WTC11 (cell line): ENCODE data around the gene PTGR2. TPM values are rescaled to one million over a fixed set of nuclear protein-coding genes. Genes with fewer than 3 reads are reported as not detected.
"Not testable (repeated sequence)": the region's sequence is repeated elsewhere in the genome, so short reads cannot be mapped to it uniquely, and the experiment has no call there.

Source experiments
- ATAC-seq: fragments of 200-7000 bp; cut with Tn5 transposase; 2 replicates; pipeline ENCODE4 v1.10.0; 2021; ENCODE audit warnings: mild to moderate bottlenecking, moderate library complexity
- CTCF ChIA-PET: fragments of 300-600 bp; sonication (Branson Sonifier 250); formaldehyde crosslinking; loops from one replicate; lab custom pipeline; 2021; ENCODE audit warnings: antibody characterized with exemption; lab: Charles Lee
- POLR2A ChIA-PET: fragments of 350-600 bp; sonication (Branson Sonifier 250); formaldehyde crosslinking; loops from one replicate; lab custom pipeline; 2021; ENCODE audit warnings: antibody characterized with exemption; lab: Charles Lee
- DNase-seq: peaks from one replicate; pipeline ENCODE4 v3.0.0; 2021; ENCODE audit warnings: low spot score
- H3K27ac Mint-ChIP-seq: 2 replicates; pipeline ENCODE4 v1.8.0; 2021; ENCODE audit warnings: mixed read lengths
- H3K27me3 Mint-ChIP-seq: 2 replicates; pipeline ENCODE4 v1.8.0; 2021; ENCODE audit warnings: low read depth, mild to moderate bottlenecking, moderate library complexity, mixed read lengths
- H3K36me3 Mint-ChIP-seq: 2 replicates; pipeline ENCODE4 v1.8.0; 2021; ENCODE audit warnings: mixed read lengths
- H3K4me1 Mint-ChIP-seq: 2 replicates; pipeline ENCODE4 v1.8.0; 2022; ENCODE audit warnings: mixed read lengths
- H3K4me3 Mint-ChIP-seq: 2 replicates; pipeline ENCODE4 v1.8.0; 2021; ENCODE audit warnings: mild to moderate bottlenecking, moderate library complexity, mixed read lengths
- H3K9me3 Mint-ChIP-seq: 2 replicates; pipeline ENCODE4 v1.8.0; 2021; ENCODE audit warnings: mixed read lengths
- CBFB ChIP-seq: sonication (generic); formaldehyde crosslinking; IDR thresholded peaks from 2 replicates; pipeline ENCODE4 v1.8.1; 2022; ENCODE audit warnings: mild to moderate bottlenecking, low read depth, missing genetic modification reagents
- CREM ChIP-seq: sonication (generic); formaldehyde crosslinking; IDR thresholded peaks from 2 replicates; pipeline ENCODE4 v1.8.1; 2022; ENCODE audit warnings: mild to moderate bottlenecking, missing genetic modification reagents, moderate library complexity
- CTCF ChIP-seq: fragments of 200-600 bp; IDR thresholded peaks from 2 replicates; pipeline ENCODE4 v1.8.0; 2022; ENCODE audit warnings: antibody characterized with exemption
- ERG ChIP-seq: fragments of 250-450 bp; sonication (Bioruptor Pico); IDR thresholded peaks from 2 replicates; pipeline ENCODE4 v1.8.0; 2021; ENCODE audit warnings: mild to moderate bottlenecking
- FOXJ3 ChIP-seq: sonication (generic); formaldehyde crosslinking; IDR thresholded peaks from 2 replicates; pipeline ENCODE4 v1.9.0; 2021; ENCODE audit warnings: missing genetic modification reagents, mild to moderate bottlenecking, borderline replicate concordance
- GRHL2 ChIP-seq: fragments of 250-450 bp; sonication (Bioruptor Pico); IDR thresholded peaks from 2 replicates; pipeline ENCODE4 v1.8.0; 2022; ENCODE audit warnings: mild to moderate bottlenecking, moderate library complexity; ENCODE audit not compliant: insufficient replicate concordance, severe bottlenecking
- JAZF1 ChIP-seq: fragments of 250-450 bp; sonication (Bioruptor Pico); IDR thresholded peaks from 2 replicates; pipeline ENCODE4 v1.9.0; 2021; ENCODE audit warnings: moderate library complexity, mild to moderate bottlenecking, inconsistent platforms
- JUN ChIP-seq: sonication (generic); formaldehyde crosslinking; IDR thresholded peaks from 2 replicates; pipeline ENCODE4 v1.8.0; 2023; ENCODE audit warnings: mild to moderate bottlenecking, missing genetic modification reagents
- MYBL2 ChIP-seq: sonication (generic); formaldehyde crosslinking; IDR thresholded peaks from 2 replicates; pipeline ENCODE4 v1.8.1; 2023; ENCODE audit warnings: mild to moderate bottlenecking, moderate library complexity, missing genetic modification reagents
- NFE2L1 ChIP-seq: sonication (generic); formaldehyde crosslinking; IDR thresholded peaks from 2 replicates; pipeline ENCODE4 v1.8.1; 2023; ENCODE audit warnings: missing genetic modification reagents
- NR1H2 ChIP-seq: sonication (generic); formaldehyde crosslinking; IDR thresholded peaks from 2 replicates; pipeline ENCODE4 v1.9.0; 2021; ENCODE audit warnings: mild to moderate bottlenecking, moderate library complexity, missing genetic modification reagents
- NR2C2 ChIP-seq: sonication (generic); formaldehyde crosslinking; IDR thresholded peaks from 2 replicates; pipeline ENCODE4 v1.8.0; 2022; ENCODE audit warnings: mild to moderate bottlenecking, missing genetic modification reagents
- RORB ChIP-seq: fragments of 250-450 bp; sonication (Bioruptor Pico); IDR thresholded peaks from 2 replicates; pipeline ENCODE4 v1.9.0; 2021; ENCODE audit warnings: mild to moderate bottlenecking
- SMAD3 ChIP-seq: sonication (generic); formaldehyde crosslinking; IDR thresholded peaks from 2 replicates; pipeline ENCODE4 v1.8.0; 2022; ENCODE audit warnings: missing genetic modification reagents, mild to moderate bottlenecking, borderline replicate concordance
- SMAD4 ChIP-seq: sonication (generic); formaldehyde crosslinking; IDR thresholded peaks from 2 replicates; pipeline ENCODE4 v1.8.0; 2022; ENCODE audit warnings: mild to moderate bottlenecking, missing genetic modification reagents
- ZMAT4 ChIP-seq: fragments of 250-450 bp; sonication (Bioruptor Pico); IDR thresholded peaks from 2 replicates; pipeline ENCODE4 v1.9.0; 2021; ENCODE audit warnings: mild to moderate bottlenecking
- ZNF416 ChIP-seq: fragments of 250-450 bp; sonication (Bioruptor Pico); IDR thresholded peaks from 2 replicates; pipeline ENCODE4 v1.9.0; 2021; ENCODE audit warnings: mild to moderate bottlenecking, inconsistent platforms
- ZNF423 ChIP-seq: fragments of 250-450 bp; sonication (Bioruptor Pico); IDR thresholded peaks from 2 replicates; pipeline ENCODE4 v2.1.2; 2022; ENCODE audit warnings: mild to moderate bottlenecking, moderate library complexity
- ZNF532 ChIP-seq: fragments of 250-450 bp; sonication (Bioruptor Pico); IDR thresholded peaks from 2 replicates; pipeline ENCODE4 v1.9.0; 2021; ENCODE audit warnings: mild to moderate bottlenecking, borderline replicate concordance
- ZNF671 ChIP-seq: fragments of 250-450 bp; sonication (Bioruptor Pico); IDR thresholded peaks from 2 replicates; pipeline ENCODE4 v1.8.0; 2021; ENCODE audit warnings: mild to moderate bottlenecking
- total RNA-seq: library from RNA; stranded (reverse); gene quantifications from 3 replicates; pipeline ENCODE4 v1.2.3, GENCODE V29; 2021

The PTGR2 gene
- total RNA-seq, 1 experiment from 2014 or later, result 20.7 TPM

- no peaks in the 10 kb centered on the region for H3K4me1 Mint-ChIP-seq
- ChIA-PET CTCF (interaction anchor here (0.6 to 4.8 kb wide), 15 partner anchors 9 to 179 kb away, joined by 3 to 41 read pairs (median 3); a partner anchor contains a TSS), POLR2A (no interaction called here)
- H3K27me3 Mint-ChIP-seq, result no peaks in the 10 kb centered on the region
- peak overlapping the region; percentile 5; the same call in 1 of the 2 replicates for H3K27ac Mint-ChIP-seq
- no peaks in the 10 kb centered on the region for H3K36me3 Mint-ChIP-seq
- H3K4me3 Mint-ChIP-seq, result no peak overlapping the region
- H3K9me3 Mint-ChIP-seq, result no peaks in the 10 kb centered on the region
- DNase-seq (peak; percentile 82), ATAC-seq (peak; percentile 99)
- TF ChIP-seq CTCF, result peak; percentile 43
- no peak for TF ChIP-seq RORB (CRISPR knock-in tag)
Observed at GRCh38 chr14:73825551-73826188, 26.0 kb upstream of the PTGR2 start.

- H3K27me3 Mint-ChIP-seq, ATAC-seq, H3K36me3 Mint-ChIP-seq, DNase-seq, H3K27ac Mint-ChIP-seq, H3K4me3 Mint-ChIP-seq, POLR2A ChIA-PET, H3K4me1 Mint-ChIP-seq, H3K9me3 Mint-ChIP-seq: not testable (repeated sequence)
- CTCF ChIA-PET, result interaction anchor here (0.6 to 4.8 kb wide), 13 partner anchors 11 to 839 kb away, joined by 3 to 41 read pairs (median 6); partner anchors contain the start of gene PTGR2
Observed at GRCh38 chr14:73827190-73827589, 24.4 kb upstream of the PTGR2 start.

GRCh38 chr14:73829071-73829470 lies 22.6 kb upstream of the PTGR2 start:
- ChIA-PET POLR2A (no interaction called here), CTCF (interaction anchor here (1.2 to 2.4 kb wide), 3 partner anchors 71 to 108 kb away, joined by 4 to 7 read pairs (median 6); no protein-coding TSS in a partner anchor)
- no peak for DNase-seq
- H3K36me3 Mint-ChIP-seq, result no peaks in the 10 kb centered on the region
- H3K27me3 Mint-ChIP-seq, result no peaks in the 10 kb centered on the region; the same call in 1 of the 2 replicates
- H3K4me3 Mint-ChIP-seq, result no peak overlapping the region
- no peaks in the 10 kb centered on the region for H3K9me3 Mint-ChIP-seq
- TF ChIP-seq GRHL2 (CRISPR knock-in tag) (no peak), FOXJ3 (no peak), JAZF1 (no peak), ZNF416 (CRISPR knock-in tag) (no peak), CREM (CRISPR knock-in tag) (no peak), CBFB (CRISPR knock-in tag) (no peak), ZMAT4 (CRISPR knock-in tag) (no peak), ZNF423 (no peak), ZNF671 (CRISPR knock-in tag) (no peak), ZNF532 (CRISPR knock-in tag) (no peak), NR1H2 (no peak), ERG (CRISPR knock-in tag) (no peak), JUN (no peak), NFE2L1 (CRISPR knock-in tag) (no peak), RORB (CRISPR knock-in tag) (no peak), MYBL2 (no peak), NR2C2 (CRISPR knock-in tag) (no peak), SMAD4 (CRISPR knock-in tag) (no peak), SMAD3 (CRISPR knock-in tag) (no peak)
- H3K27ac Mint-ChIP-seq, result no peak overlapping the region
- H3K4me1 Mint-ChIP-seq, result peaks cover 13% of the 10 kb centered on the region
- ATAC-seq, result no peak
